Natural killer cell (primary cell): Measurements from ENCODE around the gene PIEZO1. TPM values are rescaled to one million over a fixed set of nuclear protein-coding genes. Genes with fewer than 3 reads are reported as not detected.

Experiments used
- ATAC-seq, 3 donors: fragments of 150-1000 bp in 2 of 3; fragments of 200-7000 bp in 1 of 3; cut with Tn5 transposase; 1 replicate in 1 of 3; 2 replicates in 2 of 3; pipeline ENCODE4 v1.10.0; 2021; ENCODE audit warnings: mild to moderate bottlenecking in 2 of 3, moderate library complexity in 2 of 3
- DNase-seq, 2 donors: peaks; one replicate each; pipeline versions ENCODE4 v3.0.0 to v3.0.0-alpha.2; 2013 to 2021; ENCODE audit warnings: mixed read lengths in 1 of 2
- H3K27ac ChIP-seq: one replicate; pipeline ENCODE4 v1.5.1; 2013; ENCODE audit warnings: mild to moderate bottlenecking, low read length
- H3K27me3 ChIP-seq: one replicate; pipeline ENCODE4 v1.6.1; 2013; ENCODE audit warnings: low read length; ENCODE audit not compliant: control insufficient read depth, insufficient read depth
- H3K36me3 ChIP-seq: one replicate; pipeline ENCODE4 v1.6.1; 2013; ENCODE audit warnings: low read length; ENCODE audit not compliant: control insufficient read depth, insufficient read depth
- H3K4me1 ChIP-seq: one replicate; pipeline ENCODE4 v1.6.1; 2013; ENCODE audit warnings: low read length; ENCODE audit not compliant: control insufficient read depth, insufficient read depth
- H3K4me3 ChIP-seq: one replicate; pipeline ENCODE4 v1.5.1; 2013; ENCODE audit warnings: low read length
- H3K9me3 ChIP-seq: one replicate; pipeline ENCODE4 v1.6.1; 2013; ENCODE audit warnings: low read length; ENCODE audit not compliant: control insufficient read depth, insufficient read depth
- H3K27ac Mint-ChIP-seq, 2 donors: one replicate each; pipeline ENCODE4 v1.8.0; 2022; ENCODE audit warnings: mild to moderate bottlenecking in 2 of 2, mixed read lengths in 2 of 2, moderate library complexity in 1 of 2
- H3K27me3 Mint-ChIP-seq, 2 donors: one replicate each; pipeline ENCODE4 v1.8.0; 2022; ENCODE audit warnings: low read depth in 2 of 2, mixed read lengths in 2 of 2
- H3K36me3 Mint-ChIP-seq: one replicate; pipeline ENCODE4 v1.8.0; 2022; ENCODE audit warnings: mixed read lengths
- H3K4me1 Mint-ChIP-seq, 2 donors: one replicate each; pipeline ENCODE4 v1.8.0; 2022; ENCODE audit warnings: mixed read lengths in 2 of 2
- H3K4me3 Mint-ChIP-seq: one replicate; pipeline ENCODE4 v1.8.0; 2022; ENCODE audit warnings: mild to moderate bottlenecking, moderate library complexity, mixed read lengths
- H3K9me3 Mint-ChIP-seq, 2 donors: one replicate each; pipeline ENCODE4 v1.8.0; 2022; ENCODE audit warnings: mixed read lengths in 2 of 2
- CTCF ChIP-seq: fragments of 200-600 bp; IDR thresholded peaks from one replicate; pipeline ENCODE4 v1.8.0; 2022; ENCODE audit warnings: antibody characterized with exemption
- WGBS: methylation state at CpG from one replicate; pipeline ENCODE4 v1.1.7; 2013; ENCODE audit warnings: missing lambda C conversion rate; ENCODE audit not compliant: insufficient coverage; 5-methylcytosine and 5-hydroxymethylcytosine counted together
- intact Hi-C: fragments of 100-400 bp; cut with micrococcal nuclease; formaldehyde crosslinking; loops from one replicate; pipeline ENCODE4 v1.14.2; 2022
- total RNA-seq, 4 donors: library from RNA; stranded (reverse); fragments of 120-200 nt in 1 of 4; gene quantifications; one replicate each; pipeline versions ENCODE4 v1.2.3 to v1.2.4, GENCODE V29; 2013 to 2022

Gene PIEZO1
- total RNA-seq, 3 donors from 2014 or later (not counting 1 experiment from before 2014, with no cell fraction given), result 172 to 197 (median 183) TPM

- peak overlapping the region in 1 of 2 donors; percentile 96 for H3K27ac Mint-ChIP-seq
Observed at GRCh38 chr16:88699180-88699579, 85.8 kb downstream of the PIEZO1 start.

GRCh38 chr16:88698646-88699045 lies 86.4 kb downstream of the PIEZO1 start:
- H3K36me3 ChIP-seq, result peaks cover 57% of the 10 kb centered on the region
- Mint-ChIP-seq H3K36me3 (no peaks in the 10 kb centered on the region), H3K27ac (peak overlapping the region in 1 of 2 donors; percentile 73), H3K9me3 (no peaks in the 10 kb centered on the region), H3K4me1 (peaks cover 38 to 58% of the 10 kb centered on the region in 2 donors), H3K4me3 (no peak overlapping the region), H3K27me3 (no peaks in the 10 kb centered on the region)
- peaks cover 70% of the 10 kb centered on the region for H3K4me1 ChIP-seq
- H3K4me3 ChIP-seq, result no peak overlapping the region
- intact Hi-C loops, result no loop called here
- 86% methylated on average over 25 of the region's 25 CpGs for WGBS
- H3K27ac ChIP-seq, result no peak overlapping the region
- H3K9me3 ChIP-seq, result no peaks in the 10 kb centered on the region
- DNase-seq, result no peak
- no peaks in the 10 kb centered on the region for H3K27me3 ChIP-seq
- TF ChIP-seq CTCF, result no peak
- ATAC-seq, result no peak

More at GRCh38 chr16:88699180-88699579, 85.8 kb downstream of the PIEZO1 start:
- ATAC-seq (no peak), DNase-seq (no peak)
- H3K27me3 ChIP-seq, result no peaks in the 10 kb centered on the region
- WGBS, result 95% methylated on average over 16 of the region's 16 CpGs
- peaks cover 70% of the 10 kb centered on the region for H3K4me1 ChIP-seq
- no peak overlapping the region for H3K27ac ChIP-seq
- no peaks in the 10 kb centered on the region for H3K27me3 Mint-ChIP-seq
- peaks cover 44 to 62% of the 10 kb centered on the region in 2 donors for H3K4me1 Mint-ChIP-seq
- peaks cover 57% of the 10 kb centered on the region for H3K36me3 ChIP-seq
- H3K4me3 ChIP-seq, result no peak overlapping the region
- TF ChIP-seq CTCF, result no peak
- H3K4me3 Mint-ChIP-seq, result no peak overlapping the region
- no peaks in the 10 kb centered on the region for H3K9me3 ChIP-seq
- no peaks in the 10 kb centered on the region for H3K36me3 Mint-ChIP-seq
- H3K9me3 Mint-ChIP-seq, result no peaks in the 10 kb centered on the region
- intact Hi-C loops, result no loop called here

- H3K4me1 Mint-ChIP-seq, result peaks cover 34 to 52% of the 10 kb centered on the region in 2 donors
- ATAC-seq, result no peak
- TF ChIP-seq CTCF, result no peak
- no peaks in the 10 kb centered on the region for H3K27me3 ChIP-seq
- H3K4me1 ChIP-seq, result peaks cover 70% of the 10 kb centered on the region
- DNase-seq, result peak in 1 of 2 donors; percentile 62
- H3K27ac Mint-ChIP-seq, result peak overlapping the region; percentile 73
- intact Hi-C loops, result no loop called here
- no peaks in the 10 kb centered on the region for H3K36me3 Mint-ChIP-seq
- no peaks in the 10 kb centered on the region for H3K9me3 ChIP-seq
- H3K36me3 ChIP-seq, result peaks cover 55% of the 10 kb centered on the region
- H3K4me3 Mint-ChIP-seq, result peak overlapping the region; percentile 31
- no peaks in the 10 kb centered on the region for H3K9me3 Mint-ChIP-seq
- H3K27me3 Mint-ChIP-seq, result no peaks in the 10 kb centered on the region
- 81% methylated on average over 37 of the region's 37 CpGs for WGBS
- no peak overlapping the region for H3K27ac ChIP-seq
- no peak overlapping the region for H3K4me3 ChIP-seq
Observed at GRCh38 chr16:88697831-88698615, 87.0 kb downstream of the PIEZO1 start.
